Amniotic stem cell (primary cell): ENCODE results near the gene LY6G5C.

ENCODE experiments used
- DNase-seq: peaks from one replicate; lab custom pipeline; 2025; lab: John Stamatoyannopoulos, UW

Gene LY6G5C, protein sequence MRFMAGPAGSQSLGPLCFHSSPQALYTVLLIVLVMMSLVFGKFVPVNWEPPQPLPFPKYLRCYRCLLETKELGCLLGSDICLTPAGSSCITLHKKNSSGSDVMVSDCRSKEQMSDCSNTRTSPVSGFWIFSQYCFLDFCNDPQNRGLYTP

DNA sequence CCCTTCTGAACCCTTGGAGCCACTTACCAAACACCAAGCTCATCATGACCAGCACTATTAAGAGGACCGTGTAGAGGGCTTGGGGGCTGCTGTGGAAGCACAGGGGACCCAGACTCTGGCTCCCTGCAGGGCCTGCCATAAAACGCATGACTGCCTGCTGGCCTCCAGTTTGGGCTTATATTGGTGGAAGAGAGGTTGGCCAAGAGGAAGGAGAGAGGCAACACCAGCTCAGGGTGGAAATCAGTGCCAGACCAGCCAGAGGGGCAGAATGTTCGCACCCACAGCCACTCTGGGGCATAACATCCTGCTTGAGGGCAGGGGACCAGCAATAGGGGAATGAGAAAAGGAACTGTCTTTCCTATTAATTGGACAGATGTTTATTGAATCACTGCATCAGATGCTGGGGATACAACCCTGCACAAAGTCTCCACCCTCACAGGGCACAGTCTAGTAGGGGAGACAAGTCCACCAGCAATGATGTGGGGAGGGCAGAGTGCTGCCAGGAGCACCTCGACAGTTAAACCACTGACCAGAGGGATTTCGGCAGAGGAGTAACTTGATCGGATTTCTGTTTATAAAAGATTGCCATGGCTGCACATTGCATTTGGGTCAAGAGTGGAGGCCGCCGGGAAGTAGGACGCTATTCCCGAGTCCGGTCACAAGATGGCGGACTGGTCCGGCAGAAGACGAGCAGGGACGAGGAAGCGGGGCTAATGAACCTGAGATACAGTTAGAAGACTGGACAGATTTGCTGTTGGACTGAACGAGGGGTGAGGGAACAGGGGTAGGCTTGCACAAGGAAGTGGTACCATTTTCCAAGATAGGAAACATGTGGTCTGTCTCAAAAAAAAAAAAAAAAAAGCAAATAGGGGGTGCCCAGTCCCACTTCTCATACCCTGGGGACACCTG is at the start of gene LY6G5C:
Gene LY6G5C, minus strand, starts transcription at position 842 of the 909 bp plus-strand sequence. Its CDS starts 694 bp downstream, at position 148.
- DNase-seq, result peak; percentile 75

DNA sequence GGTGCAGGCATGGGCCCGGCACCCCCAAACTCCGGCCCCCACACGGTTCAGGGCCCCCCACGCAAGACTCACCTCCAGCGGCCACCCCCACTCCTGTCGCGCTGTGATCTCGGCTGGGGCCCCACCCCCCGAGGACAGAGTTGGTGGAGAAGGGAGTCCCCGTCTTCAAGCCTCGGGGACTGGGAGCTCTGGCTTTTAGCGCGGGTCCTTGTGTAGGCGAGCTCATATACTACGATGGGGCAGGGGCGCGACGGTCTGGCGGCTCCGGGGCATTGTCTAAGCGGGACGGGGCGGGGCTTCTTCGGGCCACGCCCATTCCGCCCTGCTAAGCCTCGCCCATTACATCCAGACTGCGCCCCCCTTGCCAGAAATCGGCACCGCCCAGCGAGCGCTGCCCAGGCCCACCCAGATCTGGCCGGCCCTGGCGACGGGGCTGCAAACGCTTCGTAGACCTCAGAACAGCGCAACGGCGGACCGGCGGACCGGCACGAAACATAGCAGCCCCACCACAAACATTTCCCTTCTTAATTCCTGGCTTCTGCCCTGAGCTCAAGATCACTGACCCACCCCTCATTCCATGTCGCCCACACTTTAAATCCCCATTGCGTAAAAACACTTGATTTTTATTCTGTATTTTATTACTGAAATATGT is 49.2 kb upstream of the LY6G5C start:
- DNase-seq, result peak; percentile 80

DNA sequence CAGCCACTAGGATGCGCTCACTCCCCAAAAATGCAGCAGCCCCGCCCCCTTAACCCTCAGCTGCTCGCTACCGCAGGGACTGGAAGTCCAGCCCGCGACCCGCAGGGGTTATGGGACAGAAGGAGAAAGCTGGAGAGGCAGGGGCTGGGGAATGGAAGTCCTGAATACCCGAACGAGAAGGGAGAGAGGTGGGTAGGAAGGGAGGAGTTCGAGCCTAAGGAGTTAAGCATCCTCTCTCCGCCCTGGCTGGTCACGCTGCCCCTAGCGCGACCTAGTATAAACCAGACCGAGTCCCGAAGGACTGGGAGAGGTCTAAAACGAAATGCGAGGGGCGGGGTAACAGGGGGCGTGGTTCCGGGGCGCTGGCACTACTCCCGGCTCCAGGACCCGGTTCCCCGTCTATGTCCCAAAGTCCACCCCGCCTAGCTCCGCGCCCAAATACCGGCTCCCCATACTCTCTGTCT is 48.7 kb upstream of the LY6G5C start:
- DNase-seq, result peak; percentile 83

DNA sequence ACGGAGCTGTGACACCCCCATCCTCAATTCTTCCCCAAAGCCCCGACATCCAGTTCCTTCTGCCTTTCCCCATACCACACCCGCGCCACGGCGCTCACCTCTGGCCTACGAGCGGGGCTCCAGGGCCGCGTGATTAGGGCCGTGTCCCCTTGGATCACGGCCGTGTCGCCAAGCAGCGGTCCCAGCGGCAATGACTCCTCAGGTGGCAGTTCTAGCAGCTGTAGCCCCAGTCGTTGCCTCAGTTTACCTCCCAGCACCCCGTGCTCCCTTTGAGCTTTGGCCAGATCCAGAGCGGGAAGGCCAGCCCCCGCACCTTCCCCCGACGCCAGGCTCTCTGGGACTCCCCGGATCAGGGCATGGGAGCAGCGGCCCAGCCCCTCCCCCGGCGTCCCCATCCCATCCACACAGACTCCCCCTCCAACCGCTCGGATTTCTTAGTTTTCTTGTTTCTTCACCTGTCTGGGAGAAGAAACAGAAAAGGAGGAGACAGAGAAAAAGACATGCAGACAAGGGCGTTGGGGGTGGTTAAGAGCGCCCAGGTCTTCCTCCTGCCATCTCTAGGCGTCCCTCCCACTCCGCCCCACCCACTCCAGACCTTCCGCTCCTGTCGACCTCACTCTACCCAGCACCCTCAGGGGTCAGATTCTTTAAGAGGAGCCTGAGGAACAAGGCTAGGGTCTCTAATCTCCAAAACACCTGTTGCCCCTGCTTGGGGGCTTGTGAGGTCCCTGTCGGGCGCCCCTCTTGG is 48.1 kb upstream of the LY6G5C start, which contains the start of gene DDAH2:
Gene DDAH2, minus strand, starts transcription at position 533 of the 748 bp plus-strand sequence. Its CDS starts 138 bp downstream, at position 395.
- DNase-seq, result no peak

DNA sequence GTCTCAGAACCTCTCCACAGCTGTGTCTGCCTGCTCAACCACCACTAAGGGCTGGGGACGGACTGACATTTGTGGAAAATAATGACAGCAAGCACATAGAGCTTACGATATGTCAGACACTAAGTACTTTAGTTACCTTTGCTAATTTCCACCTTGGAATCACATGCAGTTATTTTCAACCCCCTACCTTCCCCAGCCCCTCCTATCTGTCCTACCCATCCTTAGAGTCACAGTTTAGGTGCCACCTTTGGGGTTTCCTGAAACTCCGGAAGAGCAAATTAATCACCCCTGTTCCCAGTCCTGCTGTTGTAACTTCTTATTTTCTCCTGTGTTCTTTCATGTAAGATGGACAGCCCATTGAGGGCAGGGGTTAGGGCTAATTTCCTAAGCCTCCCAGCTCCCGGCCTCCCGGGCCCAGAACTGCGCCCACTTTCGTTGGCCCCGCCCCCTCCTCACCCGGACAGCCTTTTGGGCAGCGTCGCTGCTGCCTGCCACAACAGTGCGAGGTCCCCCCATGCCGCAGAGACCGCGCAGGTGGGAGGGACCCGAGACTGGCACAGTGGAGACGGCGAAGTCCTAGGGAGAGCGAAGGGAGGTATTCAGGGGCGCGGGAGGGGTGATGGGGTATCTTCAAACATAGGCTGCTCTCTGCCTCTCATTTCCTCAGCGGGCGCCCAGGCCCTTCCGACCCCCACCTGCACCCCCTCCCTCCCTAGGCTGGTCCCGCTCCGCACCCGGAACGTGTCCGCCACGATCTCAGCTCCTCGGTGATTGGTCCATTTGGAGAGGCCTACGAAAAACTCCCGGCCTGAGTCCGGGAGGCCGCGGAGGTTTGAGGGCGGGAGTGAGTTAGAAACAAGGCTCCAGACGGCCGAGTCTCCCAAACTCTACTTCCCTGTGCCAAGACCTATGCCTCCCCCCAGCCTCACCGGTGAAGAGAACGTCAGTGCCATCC is 47.1 kb upstream of the LY6G5C start:
- DNase-seq, result no peak

DNA sequence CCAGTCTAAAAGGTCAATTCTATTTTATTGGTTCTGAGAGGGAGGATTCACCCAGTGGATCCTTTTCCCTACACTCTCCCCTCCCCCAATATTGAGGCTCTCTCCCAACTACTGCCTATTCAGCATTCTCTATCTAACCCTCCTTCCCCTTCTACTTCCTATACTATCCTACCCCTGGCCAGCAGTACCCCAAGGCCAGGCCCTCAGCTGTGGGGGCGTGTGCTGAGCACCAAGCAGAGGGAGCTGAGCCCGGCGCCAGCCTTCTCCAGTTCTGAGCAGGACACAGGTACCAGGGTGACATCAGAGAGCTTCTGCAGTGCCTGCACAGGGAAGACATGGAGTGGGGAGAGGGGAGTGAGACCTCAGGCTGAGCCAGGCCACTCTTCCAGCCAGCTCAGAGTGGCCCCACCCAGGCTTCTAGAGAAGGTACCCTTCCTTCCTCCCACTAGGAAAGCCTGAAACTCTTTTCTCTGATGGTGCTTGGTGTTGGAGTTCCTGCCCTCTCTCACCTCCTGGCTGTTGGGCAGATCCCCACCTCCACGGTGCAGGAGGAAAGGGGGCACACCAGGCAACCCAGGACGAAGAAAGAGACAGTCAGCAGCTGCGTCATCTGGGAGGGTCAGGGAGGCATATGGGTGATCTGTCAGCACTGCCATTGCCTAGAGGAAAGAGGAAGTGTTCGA is 46.3 kb upstream of the LY6G5C start:
- DNase-seq, result no peak

DNA sequence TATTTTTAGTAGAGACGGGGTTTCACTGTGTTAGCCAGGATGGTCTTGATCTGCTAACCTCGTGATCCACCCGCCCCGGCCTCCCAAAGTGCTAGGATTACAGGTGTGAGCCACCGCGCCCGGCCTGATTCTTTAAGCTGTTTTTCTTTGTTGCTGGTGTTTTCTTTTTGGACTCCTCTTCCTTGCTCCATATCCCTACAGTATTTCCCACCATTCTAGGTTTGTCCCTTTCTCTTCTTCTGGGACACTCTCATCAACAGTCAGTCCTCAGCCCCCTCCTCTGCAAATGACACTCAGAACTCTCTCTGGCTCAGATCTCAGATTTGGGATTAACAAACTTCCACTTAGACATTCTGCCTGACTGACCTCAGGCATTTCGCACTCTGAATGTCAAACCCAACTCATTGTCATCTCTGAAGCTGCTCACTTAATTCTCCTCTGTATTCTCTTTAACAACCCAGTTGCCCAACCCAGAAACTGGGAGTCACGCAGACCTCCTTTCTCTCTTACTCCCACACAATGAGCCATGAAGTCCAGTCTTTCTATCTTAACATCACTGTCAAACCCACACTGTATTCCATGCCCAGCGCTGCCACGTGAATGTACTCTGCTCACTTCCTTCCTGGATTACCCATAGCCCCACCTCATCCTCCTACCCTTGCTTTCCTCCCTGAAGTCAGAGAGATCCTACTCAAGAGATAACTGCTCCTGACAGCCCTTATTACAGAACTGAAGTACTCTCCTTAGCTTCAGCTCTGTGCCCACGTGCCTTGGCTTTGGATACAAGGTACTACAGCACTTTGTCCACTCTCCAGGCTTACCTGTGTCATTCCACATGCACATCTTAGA is 44.9 kb upstream of the LY6G5C start:
- DNase-seq, result no peak

DNA sequence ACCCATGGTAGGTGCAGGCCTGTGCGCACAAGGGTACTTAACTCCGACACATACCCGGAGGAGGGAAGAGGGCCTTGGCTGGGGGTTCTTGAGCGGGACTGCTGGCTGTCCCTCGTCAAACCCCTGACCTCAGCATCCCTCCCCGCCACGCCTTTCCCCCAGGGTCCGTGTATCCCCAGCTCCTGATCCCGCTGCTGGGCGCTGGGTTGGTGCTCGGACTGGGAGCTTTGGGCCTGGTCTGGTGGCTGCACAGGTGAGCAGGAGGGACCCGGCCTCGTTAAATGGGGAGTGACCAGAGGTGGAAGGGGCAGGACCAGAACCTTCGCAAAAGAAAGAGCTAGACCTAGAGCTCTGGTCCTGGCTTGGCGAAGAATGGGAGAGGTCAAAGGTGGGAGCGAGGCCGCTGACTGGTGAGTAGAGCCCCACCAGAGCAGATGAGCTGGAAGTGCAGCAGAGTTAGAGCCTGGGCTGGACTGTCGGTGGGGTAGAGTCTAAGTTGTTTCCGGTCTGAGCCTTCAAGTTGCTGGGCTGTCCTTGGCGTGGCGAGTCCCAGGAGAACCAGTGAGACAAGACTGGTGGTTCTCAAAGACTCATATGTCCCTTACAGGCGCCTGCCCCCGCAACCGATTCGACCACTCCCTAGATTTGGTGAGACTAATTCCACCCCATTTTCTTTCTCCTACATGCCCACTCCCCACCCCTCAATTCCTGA is 43.3 kb upstream of the LY6G5C start:
- DNase-seq, result no peak

DNA sequence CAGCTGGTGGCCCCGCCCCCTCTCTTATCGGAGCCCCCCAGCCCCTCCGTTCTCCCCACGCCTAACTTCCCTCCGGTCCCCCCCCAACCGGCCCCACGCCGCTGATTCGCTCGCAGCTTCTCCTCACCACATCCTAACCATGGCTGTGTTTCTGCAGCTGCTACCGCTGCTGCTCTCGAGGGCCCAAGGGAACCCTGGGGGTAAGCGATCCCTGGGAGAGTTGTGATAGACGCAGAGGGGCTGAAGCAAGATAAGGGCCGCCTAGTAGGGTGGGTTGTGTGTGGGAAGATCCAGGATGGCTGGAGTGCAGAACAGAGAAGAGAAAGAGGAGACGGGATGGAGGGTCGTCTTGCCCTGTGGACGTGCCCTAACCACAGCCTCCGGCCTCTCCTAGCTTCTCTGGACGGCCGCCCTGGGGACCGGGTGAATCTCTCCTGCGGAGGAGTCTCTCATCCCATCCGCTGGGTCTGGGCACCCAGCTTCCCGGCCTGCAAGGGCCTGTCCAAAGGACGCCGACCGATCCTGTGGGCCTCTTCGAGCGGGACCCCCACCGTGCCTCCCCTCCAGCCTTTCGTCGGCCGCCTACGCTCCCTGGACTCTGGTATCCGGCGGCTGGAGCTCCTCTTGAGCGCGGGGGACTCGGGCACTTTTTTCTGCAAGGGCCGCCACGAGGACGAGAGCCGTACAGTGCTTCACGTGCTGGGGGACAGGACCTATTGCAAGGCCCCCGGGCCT is 42.5 kb upstream of the LY6G5C start, which contains the start of gene MPIG6B:
Gene MPIG6B, plus strand, starts transcription at position 129 of the 735 bp plus-strand sequence. Its CDS starts 11 bp downstream, at position 140.
- no peak for DNase-seq

DNA sequence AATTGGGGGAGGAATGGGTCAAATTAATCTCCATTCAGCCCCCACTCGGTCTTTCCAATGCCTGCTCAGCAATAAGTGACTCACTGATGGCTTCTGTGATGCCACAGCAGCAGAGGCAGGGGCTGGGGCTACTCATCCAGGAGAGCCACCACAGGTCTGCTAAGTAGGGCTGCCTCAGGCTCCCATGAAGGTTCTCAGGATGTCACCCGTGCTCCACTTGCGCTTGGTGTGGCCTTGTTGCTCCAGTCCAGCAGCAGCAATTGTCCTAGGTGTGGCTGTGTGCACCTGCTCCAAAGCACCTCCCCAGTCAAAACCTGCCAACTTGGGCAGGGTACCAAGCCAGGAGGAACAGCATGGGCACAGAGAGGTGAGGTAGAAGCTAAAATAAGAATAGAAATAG is 41.3 kb upstream of the LY6G5C start:
- DNase-seq, result no peak

DNA sequence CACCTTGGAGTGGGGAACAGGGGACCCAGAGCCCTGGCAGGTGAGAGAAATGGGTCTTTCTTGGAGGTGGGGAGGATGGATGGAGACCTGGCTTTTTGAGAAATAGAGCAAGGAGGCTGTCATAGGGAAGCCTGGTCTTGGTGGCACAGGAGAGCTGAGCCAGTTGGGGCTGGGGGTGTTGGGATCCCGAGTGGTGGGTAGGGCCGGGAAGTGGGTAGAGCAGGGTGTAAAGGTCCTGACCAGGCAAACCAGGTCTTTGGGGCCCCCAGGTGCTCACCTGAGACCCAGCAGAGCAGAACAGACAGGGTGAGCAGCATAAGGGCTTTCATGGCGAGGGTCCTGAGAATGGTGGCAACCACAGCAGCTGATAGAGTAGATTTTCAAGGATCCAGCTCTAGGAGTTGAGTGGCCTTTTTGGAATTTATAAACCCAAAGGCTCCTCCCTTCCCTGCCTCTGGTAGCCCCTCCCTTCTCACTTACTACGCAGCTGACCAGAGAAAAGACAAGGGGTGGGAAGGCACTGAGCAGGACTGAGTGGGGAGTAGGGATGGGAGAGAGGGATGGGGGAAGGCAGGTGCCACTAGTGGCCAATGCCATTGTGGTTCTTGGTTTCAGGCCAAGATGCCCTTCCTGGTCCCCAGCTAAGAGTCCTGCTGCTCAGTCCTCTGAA is 40.6 kb upstream of the LY6G5C start, which contains the start of gene LY6G6C:
Gene LY6G6C, minus strand, starts transcription at position 396 of the 670 bp plus-strand sequence. Its CDS starts 67 bp downstream, at position 329.
- DNase-seq, result no peak

DNA sequence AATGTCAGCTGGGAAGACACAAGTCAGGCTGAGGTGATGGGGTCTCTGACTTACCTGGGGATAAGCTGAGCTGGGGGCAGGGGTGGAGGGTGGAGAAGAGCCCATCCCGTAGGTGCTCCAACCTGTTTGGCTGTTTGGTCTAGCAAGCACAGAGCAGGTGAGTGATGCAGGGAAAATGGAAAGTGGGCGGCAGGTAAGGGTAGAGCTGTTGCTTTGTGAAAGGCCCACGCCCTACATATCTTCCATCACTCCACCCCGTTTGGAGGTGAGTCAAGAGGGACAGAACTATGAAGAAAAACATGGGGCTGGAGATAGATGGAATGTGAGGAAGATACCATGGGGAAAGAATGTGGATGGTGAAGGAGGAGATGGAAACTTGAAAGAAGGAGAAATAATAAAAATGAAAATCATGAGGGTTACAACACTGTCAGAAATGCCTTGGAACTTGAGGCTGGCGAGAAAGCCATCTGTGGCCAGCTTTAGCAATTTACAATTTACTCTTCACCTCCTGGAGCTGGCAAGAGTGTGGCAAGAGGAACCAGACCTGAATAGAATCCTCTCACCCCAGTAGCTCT is 39.4 kb upstream of the LY6G5C start:
- DNase-seq, result no peak

DNA sequence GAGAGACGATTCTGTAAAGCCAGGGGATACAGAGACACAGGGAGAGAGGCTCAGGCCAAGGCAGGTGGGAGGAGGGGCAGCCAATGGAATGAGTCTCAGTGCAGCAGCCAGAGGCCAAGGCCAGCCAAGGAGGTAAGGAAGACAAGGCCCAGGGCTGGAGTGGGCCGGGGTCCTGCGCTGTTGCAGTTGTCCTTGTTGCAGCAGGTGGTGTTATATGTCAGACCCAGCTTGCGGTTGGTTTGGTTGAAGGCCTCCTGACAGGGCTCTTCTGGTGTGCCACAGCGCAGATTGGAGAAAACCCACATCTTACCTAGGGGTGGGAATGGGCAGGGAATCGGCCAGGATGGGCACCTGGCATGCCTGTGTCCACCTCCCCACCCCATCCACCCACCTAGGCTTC is 38.1 kb upstream of the LY6G5C start:
- DNase-seq, result no peak

DNA sequence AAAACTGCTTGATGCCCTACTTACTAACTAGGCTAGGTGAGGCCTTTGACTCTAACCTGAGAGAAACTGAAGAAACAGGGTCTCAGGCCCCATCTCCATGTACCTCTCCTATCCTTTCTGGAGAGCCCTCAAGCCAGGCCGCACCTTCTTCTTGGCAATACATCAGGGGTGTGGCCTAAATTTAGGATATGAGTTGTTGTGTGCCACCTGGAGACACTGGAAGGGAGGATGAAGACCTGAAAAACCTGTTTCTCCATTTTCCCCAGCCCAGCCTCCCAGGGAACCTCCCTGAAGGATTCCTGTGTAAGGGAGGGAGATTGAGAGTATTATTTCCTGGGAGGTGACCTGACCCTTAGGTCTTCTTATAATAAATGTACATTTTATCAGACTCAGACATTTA is 37.4 kb upstream of the LY6G5C start:
- no peak for DNase-seq

DNA sequence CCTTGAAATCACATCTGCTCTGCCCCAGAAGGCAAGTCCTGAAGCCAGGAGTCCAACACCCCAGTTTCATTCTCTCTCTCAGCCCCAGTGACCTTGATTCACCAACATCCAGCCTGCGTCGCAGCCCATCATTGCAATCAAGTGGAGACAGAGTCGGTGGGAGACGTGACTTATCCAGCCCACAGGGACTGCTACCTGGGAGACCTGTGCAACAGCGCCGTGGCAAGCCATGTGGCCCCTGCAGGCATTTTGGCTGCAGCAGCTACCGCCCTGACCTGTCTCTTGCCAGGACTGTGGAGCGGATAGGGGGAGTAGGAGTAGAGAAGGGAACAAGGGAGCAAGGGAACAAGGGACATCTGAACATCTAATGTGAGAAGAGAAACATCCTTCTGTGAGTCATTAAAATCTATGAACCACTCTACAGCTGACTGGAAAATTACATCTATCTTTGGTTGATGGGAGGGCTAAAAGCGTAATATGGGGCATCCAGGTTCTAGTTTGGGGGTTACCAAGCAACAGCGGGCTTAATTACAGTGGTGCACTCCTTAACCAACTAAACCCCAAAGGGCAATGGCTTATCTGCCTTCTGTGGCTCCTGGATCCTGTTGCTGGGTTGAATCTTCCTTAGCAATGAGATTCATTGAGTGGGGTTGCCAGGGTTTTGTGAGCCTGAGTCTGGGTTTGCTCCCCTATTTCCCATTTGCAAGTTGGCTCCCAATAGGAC is 36.8 kb upstream of the LY6G5C start:
- DNase-seq, result no peak
